ENCODE data around the gene ANGPTL5. TPM values are rescaled to one million over a fixed set of nuclear protein-coding genes. Genes with fewer than 3 reads are reported as not detected.

Gene ANGPTL5
- total RNA-seq, 2 experiments from 2014 or later = not detected

- Histone ChIP-seq H3K4me1 (ENCODE audit: insufficient read depth, low read length, poor library complexity, severe bottlenecking) (no peaks in the 10 kb centered on the region), H3K27ac (ENCODE audit: low read depth, low read length, poor library complexity, severe bottlenecking) (no peak overlapping the region), H2AFZ (ENCODE audit: low read length) (no peak overlapping the region), H3K4me2 (ENCODE audit: low read length) (no peak overlapping the region), H3K79me2 (ENCODE audit: insufficient read depth, low read depth, low read length) (no peaks in the 10 kb centered on the region), H4K20me1 (ENCODE audit: insufficient read depth, low read length) (no peaks in the 10 kb centered on the region), H3K9me2 (ENCODE audit: insufficient read depth, low read length) (no peaks in the 10 kb centered on the region), H3K4me3 (ENCODE audit: low read depth, low read length, poor library complexity, severe bottlenecking) (no peak overlapping the region), H3K36me3 (ENCODE audit: insufficient read depth, low read length) (no peaks in the 10 kb centered on the region), H3K9me3 (ENCODE audit: low read length) (no peaks in the 10 kb centered on the region)
- no TSS peak for BruUV-seq (replicated peaks)
- POLR2A ChIA-PET = interaction anchor here (0.6 to 1.1 kb wide), 2 partner anchors 12 to 580 kb away, joined by 3 read pairs; no protein-coding TSS in a partner anchor
- intact Hi-C loops (cut with micrococcal nuclease; ENCODE audit: unreplicated experiment) = no loop called here
- no peak for TF ChIP-seq CTCF (conservative IDR thresholded peaks at IDR 0.05; ENCODE audit: low read length)
- no peak for TF ChIP-seq EZH2phosphoT487 (IDR thresholded peaks at IDR 0.05; ENCODE audit: borderline replicate concordance, low read depth, low read length)
- DNase-seq (ENCODE audit: low spot score) = no peak
- CTCF ChIA-PET (ENCODE audit: unreplicated experiment) = interaction anchor here (0.6 kb wide), 3 partner anchors 88 to 1323 kb away, joined by 3 to 6 read pairs (median 3); no protein-coding TSS in a partner anchor
Observed at GRCh38 chr11:101867951-101868350, 48.4 kb downstream of the ANGPTL5 start.

- H3K79me2 ChIP-seq (ENCODE audit: insufficient read depth, low read depth, low read length) = no peaks in the 10 kb centered on the region
- no peaks in the 10 kb centered on the region for H3K9me2 ChIP-seq (ENCODE audit: insufficient read depth, low read length)
- DNase-seq (ENCODE audit: low spot score) = no peak
- H3K4me2 ChIP-seq (ENCODE audit: low read length) = no peak overlapping the region
- H3K4me3 ChIP-seq (ENCODE audit: low read depth, low read length, poor library complexity, severe bottlenecking) = no peak overlapping the region
- H3K4me1 ChIP-seq (ENCODE audit: insufficient read depth, low read length, poor library complexity, severe bottlenecking) = no peaks in the 10 kb centered on the region
- CTCF ChIA-PET (ENCODE audit: unreplicated experiment) = no interaction called here
- no peaks in the 10 kb centered on the region for H4K20me1 ChIP-seq (ENCODE audit: insufficient read depth, low read length)
- no TSS peak for BruUV-seq (replicated peaks)
- intact Hi-C loops (cut with micrococcal nuclease; ENCODE audit: unreplicated experiment) = no loop called here
- POLR2A ChIA-PET = interaction anchor here (0.6 to 1.2 kb wide), 4 partner anchors 13 to 579 kb away, joined by 3 read pairs; no protein-coding TSS in a partner anchor
- H3K9me3 ChIP-seq (ENCODE audit: low read length) = no peaks in the 10 kb centered on the region
- TF ChIP-seq CTCF (conservative IDR thresholded peaks at IDR 0.05; ENCODE audit: low read length) (no peak), EZH2phosphoT487 (IDR thresholded peaks at IDR 0.05; ENCODE audit: borderline replicate concordance, low read depth, low read length) (no peak)
- no peak overlapping the region for H3K27ac ChIP-seq (ENCODE audit: low read depth, low read length, poor library complexity, severe bottlenecking)
- no peaks in the 10 kb centered on the region for H3K36me3 ChIP-seq (ENCODE audit: insufficient read depth, low read length)
- no peak overlapping the region for H2AFZ ChIP-seq (ENCODE audit: low read length)
Observed at GRCh38 chr11:101866619-101867491, 49.5 kb downstream of the ANGPTL5 start.

GRCh38 chr11:101864098-101864497 is 52.2 kb downstream of the ANGPTL5 start:
- intact Hi-C loops (cut with micrococcal nuclease; ENCODE audit: unreplicated experiment) = no loop called here
- Histone ChIP-seq H3K4me3 (ENCODE audit: low read depth, low read length, poor library complexity, severe bottlenecking) (no peak overlapping the region), H3K9me3 (ENCODE audit: low read length) (no peaks in the 10 kb centered on the region), H3K4me1 (ENCODE audit: insufficient read depth, low read length, poor library complexity, severe bottlenecking) (no peaks in the 10 kb centered on the region), H3K79me2 (ENCODE audit: insufficient read depth, low read depth, low read length) (no peaks in the 10 kb centered on the region), H3K36me3 (ENCODE audit: insufficient read depth, low read length) (no peaks in the 10 kb centered on the region), H3K27ac (ENCODE audit: low read depth, low read length, poor library complexity, severe bottlenecking) (no peak overlapping the region), H4K20me1 (ENCODE audit: insufficient read depth, low read length) (no peaks in the 10 kb centered on the region), H3K9me2 (ENCODE audit: insufficient read depth, low read length) (no peaks in the 10 kb centered on the region), H3K4me2 (ENCODE audit: low read length) (no peak overlapping the region), H2AFZ (ENCODE audit: low read length) (no peak overlapping the region)
- no TSS peak for BruUV-seq (replicated peaks)
- DNase-seq (ENCODE audit: low spot score) = no peak
- ChIA-PET CTCF (ENCODE audit: unreplicated experiment) (interaction anchor here (1.1 to 1.5 kb wide), 2 partner anchors 81 to 144 kb away, joined by 4 to 7 read pairs; no protein-coding TSS in a partner anchor), POLR2A (interaction anchor here (0.6 to 1.0 kb wide), 2 partner anchors 543 to 744 kb away, joined by 3 to 4 read pairs; no protein-coding TSS in a partner anchor)
- TF ChIP-seq EZH2phosphoT487 (IDR thresholded peaks at IDR 0.05; ENCODE audit: borderline replicate concordance, low read depth, low read length) (no peak), CTCF (conservative IDR thresholded peaks at IDR 0.05; ENCODE audit: low read length) (no peak)

All from OCI-LY7 (cell line).